Liver (tissue), 9 donors: ENCODE data around the gene EDIL3. TPM values are rescaled to one million over a fixed set of nuclear protein-coding genes. Genes with fewer than 3 reads are reported as not detected.

ENCODE experiments used
- DNase-seq: peaks from one replicate; pipeline ENCODE4 v3.0.0-alpha.2; 2017; ENCODE audit warnings: low spot score
- H3K27ac ChIP-seq, 2 donors: one replicate each; pipeline ENCODE4 v1.7.0; 2013; ENCODE audit warnings: inconsistent platforms in 2 of 2, low read length in 2 of 2, control low read depth in 1 of 2, low read depth in 1 of 2, mild to moderate bottlenecking in 1 of 2
- H3K27me3 ChIP-seq, 4 donors: one replicate each; pipeline versions ENCODE4 v1.6.1 to v1.7.0; 2013; ENCODE audit warnings: low read length in 3 of 4, inconsistent platforms in 1 of 4, mild to moderate bottlenecking in 1 of 4, moderate library complexity in 1 of 4; ENCODE audit not compliant: control insufficient read depth in 4 of 4, insufficient read depth in 4 of 4
- H3K36me3 ChIP-seq, 4 donors: one replicate each; pipeline versions ENCODE4 v1.6.1 to v1.7.0; 2013; ENCODE audit warnings: low read length in 3 of 4, mild to moderate bottlenecking in 3 of 4, low read depth in 1 of 4, moderate library complexity in 1 of 4; ENCODE audit not compliant: control insufficient read depth in 4 of 4, insufficient read depth in 3 of 4
- H3K4me1 ChIP-seq, 4 donors: one replicate each; pipeline versions ENCODE4 v1.6.1 to v1.7.0; 2013; ENCODE audit warnings: low read length in 3 of 4, mild to moderate bottlenecking in 3 of 4, moderate library complexity in 1 of 4; ENCODE audit not compliant: control insufficient read depth in 4 of 4, insufficient read depth in 4 of 4
- H3K4me3 ChIP-seq, 3 donors: one replicate each; pipeline versions ENCODE4 v1.6.1 to v1.7.0; 2013; ENCODE audit warnings: low read length in 3 of 3, control low read depth in 1 of 3, low read depth in 1 of 3, mild to moderate bottlenecking in 1 of 3
- H3K9ac ChIP-seq, 2 donors: one replicate each; pipeline ENCODE4 v1.7.0; 2013; ENCODE audit warnings: low read length in 2 of 2, mild to moderate bottlenecking in 2 of 2, moderate library complexity in 2 of 2, control low read depth in 1 of 2, low read depth in 1 of 2
- H3K9me3 ChIP-seq, 4 donors: one replicate each; pipeline versions ENCODE4 v1.6.1 to v1.7.0; 2013; ENCODE audit warnings: low read length in 3 of 4; ENCODE audit not compliant: control insufficient read depth in 4 of 4
- CTCF ChIP-seq: fragments of 150-350 bp; IDR thresholded peaks from 2 replicates; pipeline ENCODE4 v1.5.1; 2017; ENCODE audit warnings: improper control_type of control experiment, low read depth, low read length; ENCODE audit not compliant: missing input control
- EGR1 ChIP-seq, 2 donors: IDR thresholded peaks; 2 replicates each; pipeline ENCODE4 v1.6.1; 2016 to 2018; ENCODE audit warnings: antibody characterized with exemption in 2 of 2, low read depth in 2 of 2
- FOXA1 ChIP-seq: IDR thresholded peaks from 2 replicates; pipeline ENCODE4 v1.6.1; 2016; ENCODE audit warnings: antibody characterized with exemption
- FOXA2 ChIP-seq: IDR thresholded peaks from 2 replicates; pipeline ENCODE4 v1.6.1; 2016; ENCODE audit warnings: antibody characterized with exemption
- GABPA ChIP-seq, 2 donors: IDR thresholded peaks in 1 of 2; conservative IDR thresholded peaks in 1 of 2; 2 replicates each; pipeline ENCODE4 v1.6.1; 2016; ENCODE audit warnings: antibody characterized with exemption in 2 of 2, mild to moderate bottlenecking in 1 of 2, moderate library complexity in 1 of 2
- HNF4G ChIP-seq: IDR thresholded peaks from 2 replicates; pipeline ENCODE4 v1.6.1; 2016; ENCODE audit warnings: antibody characterized with exemption
- JUND ChIP-seq, 2 donors: IDR thresholded peaks; 2 replicates each; pipeline ENCODE4 v1.6.1; 2016; ENCODE audit warnings: antibody characterized with exemption in 2 of 2
- MAX ChIP-seq: IDR thresholded peaks from 2 replicates; pipeline ENCODE4 v1.6.1; 2016; ENCODE audit warnings: antibody characterized with exemption
- NR2F2 ChIP-seq: IDR thresholded peaks from 2 replicates; pipeline ENCODE4 v1.6.1; 2016; ENCODE audit warnings: antibody characterized with exemption
- RAD21 ChIP-seq, 2 donors: IDR thresholded peaks; 2 replicates each; pipeline ENCODE4 v1.6.1; 2016; ENCODE audit warnings: antibody characterized with exemption in 2 of 2, mild to moderate bottlenecking in 2 of 2
- REST ChIP-seq: IDR thresholded peaks from 2 replicates; pipeline ENCODE4 v1.6.1; 2016; ENCODE audit warnings: antibody characterized with exemption, mild to moderate bottlenecking
- RXRA ChIP-seq, 2 donors: IDR thresholded peaks; 2 replicates each; pipeline ENCODE4 v1.6.1; 2017 to 2018; ENCODE audit warnings: antibody characterized with exemption in 2 of 2, mild to moderate bottlenecking in 1 of 2
- SP1 ChIP-seq: IDR thresholded peaks from 2 replicates; pipeline ENCODE4 v1.6.1; 2018; ENCODE audit warnings: antibody characterized with exemption, mild to moderate bottlenecking
- TAF1 ChIP-seq: conservative IDR thresholded peaks from 2 replicates; pipeline ENCODE4 v1.6.1; 2016; ENCODE audit warnings: antibody characterized with exemption, mild to moderate bottlenecking
- YY1 ChIP-seq: IDR thresholded peaks from 2 replicates; pipeline ENCODE4 v1.6.1; 2016; ENCODE audit warnings: antibody characterized with exemption, mild to moderate bottlenecking
- WGBS: extraction: QIAGEN DNeasy Blood & Tissue Kit; methylation state at CpG from one replicate; pipeline ENCODE4 v1.1.7; 2013; 5-methylcytosine and 5-hydroxymethylcytosine counted together
- polyA plus RNA-seq, 2 donors: library from polyadenylated mRNA; stranded (reverse) in 1 of 2; unstranded in 1 of 2; fragments of 200-250 nt in 1 of 2; fragments of >200 nt in 1 of 2; fragmentation: Nextera tagmentation in 1 of 2; extraction: Ambion mirVana in 1 of 2; gene quantifications; one replicate each; pipeline versions ENCODE4 v1.2.1 to v1.2.3, GENCODE V29; 2013 to 2015
- total RNA-seq, 2 donors: library from RNA; depleted of rRNA; stranded (reverse); fragments of >200 nt; gene quantifications; one replicate each; pipeline ENCODE4 v1.2.3, GENCODE V29; 2014
- TF ChIP-seq, protein P1 (sequence below): IDR thresholded peaks from 2 replicates; pipeline ENCODE4 v1.6.1; 2016; ENCODE audit warnings: antibody characterized with exemption
- TF ChIP-seq, protein P2 (sequence below): IDR thresholded peaks from 2 replicates; pipeline ENCODE4 v1.6.1; 2016; ENCODE audit warnings: antibody characterized with exemption
- donor health status: healthy.
- donor health status: healthy.
- donor health status: healthy.
- donor health status: healthy.
- donor health status: healthy.

EDIL3 gene
- total and polyA plus RNA-seq, 4 donors = 0.33 to 12.0 (median 0.76) TPM

- H3K4me1 ChIP-seq = no peaks in the 10 kb centered on the region
- 87% methylated on average over 1 of the region's 1 CpG for WGBS
- H3K4me3 ChIP-seq = no peak overlapping the region
- H3K27me3 ChIP-seq = no peaks in the 10 kb centered on the region
- DNase-seq = no peak
- no peak overlapping the region for H3K27ac ChIP-seq
- TF ChIP-seq HNF4G = no peak
- TF ChIP-seq FOXA1 = no peak
- no peak for TF ChIP-seq GABPA (IDR thresholded peaks at IDR 0.05 in 1 of 2, conservative IDR thresholded peaks at IDR 0.05 in 1 of 2)
- TF ChIP-seq REST = no peak
- no peak for TF ChIP-seq JUND (IDR thresholded peaks at IDR 0.05)
- TF ChIP-seq, protein P1, sequence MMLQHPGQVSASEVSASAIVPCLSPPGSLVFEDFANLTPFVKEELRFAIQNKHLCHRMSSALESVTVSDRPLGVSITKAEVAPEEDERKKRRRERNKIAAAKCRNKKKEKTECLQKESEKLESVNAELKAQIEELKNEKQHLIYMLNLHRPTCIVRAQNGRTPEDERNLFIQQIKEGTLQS = no peak
- TF ChIP-seq, protein P2, sequence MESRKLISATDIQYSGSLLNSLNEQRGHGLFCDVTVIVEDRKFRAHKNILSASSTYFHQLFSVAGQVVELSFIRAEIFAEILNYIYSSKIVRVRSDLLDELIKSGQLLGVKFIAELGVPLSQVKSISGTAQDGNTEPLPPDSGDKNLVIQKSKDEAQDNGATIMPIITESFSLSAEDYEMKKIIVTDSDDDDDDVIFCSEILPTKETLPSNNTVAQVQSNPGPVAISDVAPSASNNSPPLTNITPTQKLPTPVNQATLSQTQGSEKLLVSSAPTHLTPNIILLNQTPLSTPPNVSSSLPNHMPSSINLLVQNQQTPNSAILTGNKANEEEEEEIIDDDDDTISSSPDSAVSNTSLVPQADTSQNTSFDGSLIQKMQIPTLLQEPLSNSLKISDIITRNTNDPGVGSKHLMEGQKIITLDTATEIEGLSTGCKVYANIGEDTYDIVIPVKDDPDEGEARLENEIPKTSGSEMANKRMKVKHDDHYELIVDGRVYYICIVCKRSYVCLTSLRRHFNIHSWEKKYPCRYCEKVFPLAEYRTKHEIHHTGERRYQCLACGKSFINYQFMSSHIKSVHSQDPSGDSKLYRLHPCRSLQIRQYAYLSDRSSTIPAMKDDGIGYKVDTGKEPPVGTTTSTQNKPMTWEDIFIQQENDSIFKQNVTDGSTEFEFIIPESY = no peak
- no peak for TF ChIP-seq YY1
- TF ChIP-seq SP1 = no peak
- H3K9ac ChIP-seq = no peak overlapping the region
- no peaks in the 10 kb centered on the region for H3K36me3 ChIP-seq
- H3K9me3 ChIP-seq = no peaks in the 10 kb centered on the region
These were observed 427.5 kb downstream of the EDIL3 start for GRCh38 chr5:83957188-83957587.

GRCh38 chr5:83956386-83956785, 428.3 kb downstream of the EDIL3 start:
- no peaks in the 10 kb centered on the region for H3K36me3 ChIP-seq
- no peak for DNase-seq
- H3K9ac ChIP-seq = no peak overlapping the region
- no peaks in the 10 kb centered on the region for H3K4me1 ChIP-seq
- H3K27ac ChIP-seq = no peak overlapping the region
- H3K27me3 ChIP-seq = no peaks in the 10 kb centered on the region
- no peak for TF ChIP-seq HNF4G
- no peak for TF ChIP-seq FOXA2
- TF ChIP-seq GABPA (IDR thresholded peaks at IDR 0.05 in 1 of 2, conservative IDR thresholded peaks at IDR 0.05 in 1 of 2) = no peak
- no peak for TF ChIP-seq CTCF
- TF ChIP-seq RAD21 (IDR thresholded peaks at IDR 0.05) = no peak
- TF ChIP-seq EGR1 (IDR thresholded peaks at IDR 0.05; ENCODE audit: low read depth in 2 of 2) = no peak
- TF ChIP-seq MAX = no peak
- TF ChIP-seq YY1 = no peak
- no peak for TF ChIP-seq SP1
- TF ChIP-seq REST = no peak
- no peak for TF ChIP-seq JUND (IDR thresholded peaks at IDR 0.05)
- no peak for TF ChIP-seq NR2F2
- TF ChIP-seq, protein P2 = no peak
- TF ChIP-seq TAF1 = no peak
- TF ChIP-seq FOXA1 = no peak
- no peak for TF ChIP-seq RXRA (IDR thresholded peaks at IDR 0.05)
- no peak overlapping the region for H3K4me3 ChIP-seq
- H3K9me3 ChIP-seq = no peaks in the 10 kb centered on the region
